GM21576 (cell line): Measurements from ENCODE around the gene GNG12.

Source experiments
- ATAC-seq: cut with Tn5 transposase; IDR thresholded peaks from one replicate; pipeline ENCODE4 v1.9.1; 2021; ENCODE audit warnings: mild to moderate bottlenecking, moderate library complexity; ENCODE audit not compliant: unreplicated experiment

Gene GNG12

DNA sequence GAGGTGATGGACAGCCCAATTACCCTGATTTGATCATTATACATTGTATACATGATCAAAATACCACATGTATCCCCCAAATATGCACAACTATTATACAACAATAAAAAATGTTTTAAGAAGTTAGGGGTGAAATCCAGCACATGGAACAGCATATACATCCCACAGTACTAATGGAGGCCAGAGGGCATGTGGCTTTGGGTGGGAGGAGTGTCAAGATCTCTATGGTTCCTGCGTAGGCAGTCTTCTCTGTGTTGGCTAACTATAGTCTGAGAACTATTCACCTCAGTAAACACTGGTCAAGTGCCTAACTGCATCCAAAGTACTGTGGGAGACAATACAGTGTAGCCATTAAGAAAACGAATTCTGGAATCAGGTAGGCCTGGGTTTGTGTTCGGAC lies 74.2 kb downstream of the GNG12 start:
- ATAC-seq = no peak

DNA sequence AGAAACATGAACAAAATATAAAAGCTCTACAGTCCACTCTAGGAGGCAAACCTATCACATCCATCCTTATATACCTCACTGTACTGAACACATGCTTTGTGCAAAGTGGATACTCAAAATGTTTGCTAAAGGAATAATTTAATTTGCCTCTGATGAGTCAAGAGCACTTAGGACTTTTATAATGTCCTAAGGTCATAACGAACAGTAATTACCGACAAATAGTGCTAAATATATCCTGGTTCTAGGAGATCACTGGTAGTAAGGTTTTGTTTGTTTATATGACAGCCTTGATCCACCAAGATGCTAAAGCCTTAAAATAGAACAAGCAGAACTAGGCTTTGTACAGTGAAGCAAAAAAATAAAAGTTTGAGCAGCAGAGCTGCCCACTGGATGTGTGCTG lies 77.6 kb downstream of the GNG12 start:
- no peak for ATAC-seq

DNA sequence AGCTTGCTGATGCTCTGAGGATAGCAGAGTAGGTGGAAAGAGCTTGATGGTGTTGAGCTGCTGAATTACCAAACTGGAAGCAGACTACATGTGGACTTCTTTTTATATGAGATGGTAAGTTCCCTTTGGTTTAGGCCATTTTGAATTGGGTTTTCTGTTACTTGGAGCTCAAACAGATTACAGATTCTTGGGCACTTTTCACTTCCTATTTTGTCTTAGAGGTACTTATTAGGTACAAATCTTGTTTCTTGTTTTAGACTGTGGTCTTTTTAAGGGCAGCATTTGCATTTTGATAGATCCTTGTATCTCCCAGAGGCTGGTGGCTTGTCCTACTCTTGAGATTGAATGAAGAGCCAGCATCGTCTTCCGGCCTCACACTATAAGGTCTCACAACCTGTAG lies 78.1 kb downstream of the GNG12 start:
- ATAC-seq = no peak

DNA sequence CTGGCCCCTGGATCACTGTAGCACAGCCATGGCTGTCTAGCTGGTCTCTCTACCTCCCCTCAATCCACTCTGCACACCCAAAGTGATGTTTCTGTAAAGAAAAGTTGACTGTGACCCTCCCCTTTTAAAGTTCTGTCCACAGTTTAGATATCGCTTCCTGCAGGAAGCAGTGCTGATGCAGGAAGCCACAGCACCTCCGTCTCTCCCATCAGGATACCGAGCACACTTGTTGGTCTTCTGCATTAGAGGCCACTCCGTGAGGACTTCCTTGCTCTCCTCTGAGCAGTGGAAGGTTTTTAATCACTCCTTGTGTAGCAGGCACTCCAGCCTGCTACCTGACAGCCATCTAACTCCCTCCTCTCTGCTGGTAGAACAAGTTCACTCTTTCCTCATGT lies 78.7 kb downstream of the GNG12 start:
- no peak for ATAC-seq

DNA sequence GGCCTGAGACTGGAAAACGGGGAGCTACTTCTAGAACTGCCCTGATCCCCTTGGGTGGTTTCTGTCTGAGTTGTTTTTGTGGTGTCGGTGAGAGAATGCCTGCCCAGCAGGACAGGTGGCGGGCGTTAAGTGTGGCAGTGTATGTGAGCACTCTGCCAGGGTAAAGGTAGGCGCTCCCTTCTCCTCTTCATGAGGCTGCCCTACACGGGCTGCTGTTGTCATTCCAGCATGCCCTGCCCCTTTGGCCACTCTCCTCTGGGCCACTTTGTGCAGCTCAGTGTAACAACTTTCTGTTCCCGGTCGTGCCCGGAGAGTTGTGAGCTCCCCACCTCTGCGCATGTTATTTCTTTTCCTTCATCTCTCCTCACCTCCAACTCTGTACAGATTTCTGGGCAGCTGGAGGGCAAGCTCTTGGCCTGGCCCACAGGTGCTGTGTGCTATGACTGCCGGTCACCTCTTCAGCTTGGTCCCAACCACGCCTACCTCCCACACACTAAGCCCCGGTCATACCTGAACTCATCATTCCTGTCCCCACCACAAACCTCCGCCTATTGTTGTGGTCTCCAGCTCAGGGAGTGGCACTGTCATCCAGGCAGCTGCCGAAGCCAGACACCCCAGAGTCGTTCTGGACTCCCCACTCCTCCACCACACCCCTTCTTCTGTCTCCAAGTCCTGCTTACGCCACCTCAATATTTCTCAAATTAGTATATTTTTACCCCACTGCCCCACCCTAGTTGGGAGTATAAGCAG lies 79.3 kb downstream of the GNG12 start:
- ATAC-seq = no peak

DNA sequence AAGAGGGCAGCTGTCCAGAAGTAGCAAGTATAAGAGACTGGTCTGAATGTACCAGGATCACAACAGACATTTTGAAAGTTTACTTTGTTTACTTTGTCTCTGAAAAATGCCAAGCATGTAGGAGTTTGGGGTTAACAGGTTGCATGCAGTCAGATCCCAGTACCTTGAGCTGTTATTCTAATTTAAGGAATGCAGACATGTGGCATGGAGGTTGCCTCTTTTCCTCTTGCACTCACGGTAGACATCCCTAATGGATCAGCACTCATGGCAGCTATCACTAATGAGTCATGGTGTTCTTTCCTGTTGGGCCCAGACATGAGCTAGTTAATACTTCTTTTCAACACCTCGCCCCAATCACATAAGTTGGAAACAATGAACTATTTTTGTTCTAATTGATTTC lies 81.0 kb downstream of the GNG12 start:
- no peak for ATAC-seq

DNA sequence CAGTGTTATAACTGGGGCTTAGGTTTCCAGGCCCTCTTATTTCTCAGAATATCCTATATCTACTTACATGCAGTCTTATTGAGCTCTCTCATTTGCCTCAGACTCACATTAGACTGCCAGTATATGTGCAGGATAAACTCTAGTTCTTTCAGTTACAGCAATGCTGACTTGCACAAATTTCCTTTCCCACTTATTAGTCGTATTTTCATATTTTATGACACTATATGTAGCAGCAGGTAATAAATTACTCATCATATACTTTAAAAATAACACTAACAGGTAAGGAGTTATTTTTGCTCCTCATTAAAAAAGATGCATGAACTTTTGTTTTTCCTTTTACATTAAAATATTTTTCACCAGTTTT lies 82.6 kb downstream of the GNG12 start:
- ATAC-seq = no peak

DNA sequence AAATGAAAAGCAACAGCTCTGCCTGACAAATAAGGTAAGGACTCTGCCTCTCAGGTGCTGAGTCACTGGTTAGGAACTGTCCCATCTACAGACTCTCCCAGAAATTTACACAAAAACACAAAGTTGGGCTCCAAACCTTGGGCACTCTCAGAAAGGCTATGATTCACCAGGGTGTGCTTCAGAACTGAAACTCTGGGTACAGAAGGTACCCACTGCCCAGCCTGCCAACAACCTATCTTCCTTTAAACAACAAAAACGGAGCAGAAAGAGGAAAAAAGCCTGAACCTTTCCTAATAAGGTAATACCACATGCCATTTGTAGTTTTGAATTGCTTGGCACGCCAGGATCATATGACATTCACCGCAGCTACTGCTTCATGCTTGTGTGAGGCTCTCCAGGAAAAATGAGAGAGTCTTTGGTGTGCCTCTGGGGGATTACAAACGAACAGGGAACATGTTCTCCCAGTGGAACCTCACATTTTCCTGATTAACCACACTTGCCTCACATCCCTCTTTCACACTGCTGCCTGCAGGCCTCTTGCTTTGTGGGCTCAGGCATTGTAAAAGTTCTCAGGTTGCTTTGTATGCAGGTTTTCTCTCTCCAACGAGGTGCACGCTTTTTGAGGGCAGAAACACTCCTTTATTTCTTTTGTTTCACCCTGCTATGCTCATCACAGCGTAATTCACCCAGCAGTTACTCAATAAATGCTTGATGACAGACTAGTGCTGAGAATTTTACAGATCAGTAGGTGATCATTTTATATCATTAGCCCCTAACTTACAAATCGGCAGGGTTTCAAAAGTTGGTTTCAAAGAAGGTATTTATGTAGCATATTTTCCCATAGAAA lies 83.2 kb downstream of the GNG12 start:
- peak; percentile 26 for ATAC-seq

DNA sequence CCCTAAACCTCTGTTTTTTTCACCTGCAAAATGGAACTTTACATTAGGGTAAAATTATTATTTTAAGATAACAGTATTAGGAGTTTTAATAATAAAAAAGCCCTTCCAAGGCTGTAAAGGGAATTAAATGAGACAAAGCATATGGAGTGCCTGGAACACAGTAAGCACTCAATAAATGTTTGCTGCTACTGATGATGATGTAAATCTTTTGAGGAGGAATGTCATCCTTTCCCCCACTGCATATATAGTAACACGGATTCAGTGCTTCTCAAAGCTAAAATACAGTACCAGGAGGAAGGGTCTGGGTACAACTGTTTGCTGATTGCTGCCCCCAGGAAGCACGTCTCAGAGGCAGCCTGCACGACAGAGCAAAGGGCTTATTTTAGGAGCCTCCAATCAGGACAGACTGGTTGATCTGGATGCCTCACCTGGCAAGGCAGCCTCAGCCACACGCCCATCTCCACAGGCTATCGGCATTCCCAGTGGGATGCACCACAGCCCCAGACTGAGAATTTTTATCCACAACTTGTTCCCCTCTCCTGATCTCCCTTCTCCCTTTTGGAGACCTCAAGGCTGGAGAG lies 83.9 kb downstream of the GNG12 start:
- ATAC-seq = no peak

DNA sequence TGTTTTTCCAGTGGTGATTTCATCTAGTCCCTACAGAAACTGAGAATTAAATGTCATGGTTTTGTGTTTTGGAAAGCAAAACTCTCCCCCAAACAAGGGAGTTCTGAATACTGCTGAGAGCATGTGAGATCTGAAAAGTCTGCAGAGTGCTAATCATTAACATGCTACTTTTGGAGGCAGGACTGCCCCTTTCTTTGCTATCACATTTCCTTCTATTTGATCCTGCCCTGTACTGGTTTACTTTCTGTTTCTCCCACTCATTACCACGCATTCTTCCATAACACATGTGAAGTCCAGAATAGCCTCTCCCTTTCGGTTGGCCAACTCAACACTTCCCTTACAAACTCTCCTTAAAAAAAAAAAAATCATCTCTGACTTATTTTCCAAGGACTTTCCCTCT lies 84.6 kb downstream of the GNG12 start:
- peak; percentile 70 for ATAC-seq

DNA sequence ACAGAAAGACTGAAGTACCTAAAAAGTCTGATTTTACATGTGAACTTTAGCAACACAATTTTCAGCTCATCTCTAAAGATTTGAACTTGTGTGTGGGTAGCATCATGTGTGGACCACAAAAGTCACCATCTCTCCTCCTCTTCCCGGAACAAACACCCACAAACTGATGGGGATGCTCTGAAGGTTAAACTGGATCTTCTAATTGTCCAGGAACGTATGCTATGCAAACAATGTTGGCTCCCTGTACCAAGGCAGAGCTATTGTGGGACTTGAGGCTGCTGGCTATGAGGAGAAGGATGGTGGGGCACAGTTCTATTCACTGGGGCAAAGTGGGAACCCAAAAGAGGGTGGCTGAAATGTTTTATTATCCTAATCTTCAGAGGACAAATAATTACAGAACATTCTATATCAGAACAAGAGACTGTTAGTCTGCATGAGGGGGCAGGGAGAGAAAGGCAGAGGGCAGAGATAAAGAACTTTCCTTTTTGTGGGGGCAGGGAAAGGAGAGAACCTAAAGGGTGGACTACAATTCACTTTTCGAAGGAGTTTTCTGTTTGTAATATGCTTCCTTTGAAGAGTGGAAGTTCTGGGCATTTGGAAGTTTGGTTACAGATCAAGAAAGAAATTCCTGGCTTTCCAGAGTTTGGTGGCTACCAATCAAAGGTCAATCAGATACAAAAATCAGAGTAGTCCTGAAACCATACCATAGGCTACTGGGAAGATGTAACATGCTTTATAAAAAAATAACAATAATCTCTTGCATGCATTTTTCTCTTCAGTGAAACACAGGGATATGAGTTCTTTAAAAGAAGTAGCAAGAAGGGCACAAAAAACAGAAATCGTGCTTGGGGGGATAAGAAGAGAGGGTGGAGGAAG lies 85.4 kb downstream of the GNG12 start:
- ATAC-seq = no peak

DNA sequence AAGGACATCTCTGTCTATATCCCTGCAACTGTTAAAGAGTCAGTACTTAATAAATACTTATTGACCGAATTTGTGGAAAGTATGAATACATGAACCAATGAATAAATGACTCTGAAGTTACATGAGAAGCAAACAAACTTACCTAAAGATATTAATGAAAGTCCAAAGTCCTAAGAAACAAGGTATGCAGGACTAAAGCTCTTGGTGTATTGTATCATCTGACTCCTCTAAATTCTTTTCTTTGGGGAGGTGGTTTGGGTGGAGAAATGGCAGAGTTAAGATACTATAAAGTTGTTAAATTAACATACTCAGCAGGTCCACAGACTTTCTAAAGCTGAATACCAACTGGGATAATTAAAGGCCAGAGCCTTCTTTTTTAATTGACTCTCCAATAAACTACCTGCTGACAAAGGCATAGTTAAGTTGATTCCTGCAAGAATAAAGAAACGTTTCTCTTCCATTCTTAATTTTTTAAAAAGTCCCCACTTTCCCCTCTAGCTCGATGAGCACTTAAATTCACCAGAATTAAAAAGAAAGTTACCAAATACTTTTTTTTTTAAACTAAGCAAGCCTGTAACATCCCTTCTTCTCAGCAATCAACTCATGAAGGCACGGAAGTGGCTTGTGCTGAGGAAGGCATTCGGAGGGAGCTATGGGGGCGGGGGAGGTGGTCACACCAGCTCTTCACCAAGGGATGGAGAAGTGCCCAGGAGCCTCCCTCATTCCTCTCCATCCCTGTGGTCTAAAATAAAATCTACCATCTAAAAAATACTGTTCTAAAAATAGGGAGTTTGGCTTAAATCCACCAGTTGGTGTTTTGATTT lies 87.2 kb downstream of the GNG12 start:
- ATAC-seq = no peak

DNA sequence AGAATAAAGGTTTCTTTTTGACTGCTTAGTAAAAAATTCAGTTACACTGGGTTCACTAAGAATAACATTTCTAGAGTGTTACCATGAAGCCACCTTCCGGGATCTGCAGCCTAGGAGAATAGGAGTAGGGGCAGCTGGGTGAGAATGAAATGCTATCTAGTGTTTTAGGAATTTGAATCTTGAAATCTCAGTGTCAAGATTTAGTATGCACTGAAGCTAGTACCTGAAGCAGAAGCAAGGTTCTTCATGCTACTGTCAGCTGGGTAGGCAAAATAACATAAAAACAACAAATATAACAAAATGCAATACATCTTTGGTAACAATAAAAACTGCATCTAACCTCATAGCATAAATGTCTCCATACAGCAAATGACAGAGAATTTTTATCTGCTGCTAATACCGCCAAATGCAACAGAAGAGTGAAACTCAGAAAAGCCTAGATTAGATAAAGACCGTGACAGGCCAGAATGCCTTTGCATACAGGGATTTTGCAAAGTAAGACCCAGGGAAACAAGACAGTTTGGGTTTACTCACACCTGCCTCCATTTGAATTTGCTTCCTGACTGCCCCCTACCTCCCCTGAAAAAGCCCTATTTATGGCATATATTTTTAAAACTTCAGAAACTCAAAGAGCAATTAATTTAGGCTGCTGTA lies 90.1 kb downstream of the GNG12 start:
- ATAC-seq = no peak

DNA sequence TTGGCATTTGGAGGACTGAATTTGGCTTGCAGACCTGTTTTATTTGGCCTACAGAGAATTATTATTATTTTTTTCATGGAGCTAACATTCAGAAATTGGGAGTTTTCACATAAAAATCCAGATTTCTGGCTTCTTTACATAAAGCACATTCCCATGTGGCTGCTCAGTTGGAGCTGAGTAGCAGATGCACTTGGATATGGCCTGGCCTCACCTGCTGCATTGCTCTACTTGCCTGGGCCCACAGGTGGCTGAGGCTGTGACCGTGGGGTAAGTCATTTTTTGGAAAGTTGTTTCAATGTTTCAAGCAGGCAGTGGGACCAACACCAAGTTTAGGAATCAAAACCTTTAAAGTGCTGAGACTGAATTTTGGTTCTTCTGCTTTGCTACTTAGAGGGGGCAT lies 91.5 kb downstream of the GNG12 start:
- ATAC-seq = no peak

DNA sequence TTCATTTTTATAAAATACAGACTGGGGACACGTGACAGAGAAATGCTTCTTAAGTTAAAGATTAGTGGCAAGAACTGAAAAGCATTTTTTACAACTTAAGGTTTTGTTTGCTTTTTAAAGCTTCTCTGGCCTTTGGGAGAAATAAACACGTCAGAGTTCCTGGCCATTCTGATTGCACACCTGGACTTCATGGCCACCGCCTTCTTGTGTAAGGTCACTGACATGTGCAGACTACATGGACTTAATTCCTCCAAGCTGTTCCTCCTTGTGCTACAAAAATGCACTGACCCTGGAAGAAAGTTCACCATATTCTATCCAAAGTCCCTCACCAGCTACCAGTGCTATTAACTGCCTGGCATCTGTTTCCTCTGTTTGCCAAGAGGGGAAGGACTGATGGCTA lies 92.1 kb downstream of the GNG12 start:
- ATAC-seq = no peak

DNA sequence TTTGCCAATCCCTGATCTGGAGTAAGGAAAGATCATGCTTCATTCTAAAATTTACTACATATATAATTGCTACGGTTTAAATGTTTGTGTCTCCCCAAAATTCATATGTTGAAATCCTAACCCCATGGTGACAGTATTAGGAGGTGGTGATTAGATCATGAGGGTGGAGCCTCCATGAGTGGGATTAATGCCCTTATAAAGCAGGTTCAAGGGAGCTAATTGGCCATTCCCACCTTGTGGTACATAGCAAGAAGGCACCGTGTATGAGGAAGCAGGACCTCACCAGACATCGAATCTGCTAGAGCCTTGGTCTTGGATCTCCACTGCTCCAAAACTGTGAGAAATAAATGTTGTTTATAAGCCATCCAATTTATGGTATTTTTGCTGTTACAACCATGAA lies 92.7 kb downstream of the GNG12 start:
- no peak for ATAC-seq

DNA sequence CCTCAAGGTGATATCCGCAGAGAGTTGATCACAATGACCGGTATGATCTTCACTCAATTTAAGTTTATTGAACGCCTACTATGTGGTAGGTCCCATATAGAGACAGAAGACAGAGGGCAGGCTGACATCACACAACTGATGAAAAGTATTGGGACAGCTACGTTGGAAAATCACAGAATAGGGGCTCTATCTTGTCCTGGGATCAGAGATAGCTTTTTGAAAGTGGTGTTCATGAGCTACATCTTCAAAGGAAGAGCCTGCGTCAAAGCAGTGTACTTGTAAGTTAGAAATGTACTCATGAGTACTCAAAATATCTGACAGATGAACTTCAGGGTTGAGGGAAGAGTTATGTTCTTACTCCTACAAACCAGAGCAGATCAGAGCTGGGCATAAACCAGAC lies 93.9 kb downstream of the GNG12 start:
- no peak for ATAC-seq

DNA sequence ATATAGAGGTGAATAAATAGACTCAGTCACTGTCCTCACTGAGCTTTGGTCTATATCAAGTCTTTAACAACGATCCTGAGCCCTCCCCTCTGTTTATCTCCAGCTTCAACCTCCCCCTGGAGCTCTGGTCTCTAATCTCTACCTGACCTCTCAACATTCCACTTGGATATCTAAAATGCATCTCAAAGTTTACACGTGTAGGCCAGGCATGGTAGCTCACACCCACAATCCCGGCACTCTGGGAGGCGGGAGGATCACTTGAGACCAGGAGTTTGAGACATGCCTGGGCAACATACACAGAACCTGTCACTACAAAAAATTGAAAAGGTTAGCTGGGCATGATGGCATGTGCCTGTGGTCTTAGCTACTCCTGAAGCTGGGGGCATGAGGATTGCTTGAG lies 94.9 kb downstream of the GNG12 start:
- no peak for ATAC-seq

DNA sequence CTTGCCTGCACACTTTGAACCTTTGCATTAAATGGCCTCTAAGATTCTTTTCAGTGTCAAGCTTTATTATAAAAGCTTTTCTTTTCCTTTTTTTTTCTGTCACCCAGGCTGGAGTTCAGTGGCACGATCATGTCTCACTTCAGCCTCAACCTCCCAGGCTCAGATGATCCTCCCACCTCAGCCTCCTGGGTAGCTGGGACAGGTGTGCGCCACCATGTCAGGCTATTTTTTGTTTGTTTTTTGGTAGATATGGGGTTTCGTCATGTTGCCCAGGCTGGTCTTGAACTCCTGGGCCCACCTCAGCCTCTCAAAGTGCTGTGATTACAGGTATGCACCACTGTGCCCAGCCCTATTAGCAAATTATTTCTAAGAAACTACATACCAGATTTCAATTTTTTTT lies 95.4 kb downstream of the GNG12 start:
- ATAC-seq = no peak

DNA sequence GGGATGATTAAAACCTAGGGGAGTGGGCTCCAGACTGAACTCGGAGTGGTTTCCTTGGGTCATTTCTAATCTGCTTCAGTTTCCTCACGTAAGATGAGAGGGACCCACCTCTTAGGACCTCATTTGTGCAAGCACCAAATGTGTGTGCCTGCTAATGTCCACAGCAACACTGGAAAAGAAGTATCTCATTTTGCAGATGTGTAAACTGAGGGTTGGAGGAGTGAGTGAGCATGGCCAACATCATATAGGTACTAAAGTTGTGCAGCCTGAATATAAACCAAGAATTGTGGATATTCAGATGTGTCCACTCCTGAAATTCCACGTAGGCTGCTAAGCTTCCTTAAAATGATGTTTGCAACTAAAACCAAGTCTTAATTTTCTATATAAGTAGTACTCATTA lies 96.5 kb downstream of the GNG12 start:
- no peak for ATAC-seq
